ENCODE measurements around the gene TFEB. TPM values are rescaled to one million over a fixed set of nuclear protein-coding genes. Genes with fewer than 3 reads are reported as not detected.

The TFEB gene
- total RNA-seq: 10 to 100 TPM; 22.0 to 37.0 TPM
- 10 to 100 TPM in 2 of 6 donors, 1 to 10 TPM in 4; 7.6 to 12.9 (median 9.1) TPM for polyA plus RNA-seq (ENCODE audit: insufficient read length in 6 of 6)
- long read RNA-seq, donor 1, partial matches to known transcripts: 0 of 3 reads
- long read RNA-seq, donor 1, other reads (novel, unspliced or antisense): 0 of 3 reads
- long read RNA-seq, donor 2, partial matches to known transcripts: 5 of 5 reads
- long read RNA-seq, donor 2, other reads (novel, unspliced or antisense): 0 of 5 reads
- long read RNA-seq, donor 3, partial matches to known transcripts: 0 of 2 reads
- long read RNA-seq, donor 3, other reads (novel, unspliced or antisense): 0 of 2 reads
- long read RNA-seq, donor 4, partial matches to known transcripts: 3 of 3 reads
- long read RNA-seq, donor 4, other reads (novel, unspliced or antisense): 0 of 3 reads
- long read RNA-seq, donor 5, transcript TFEB-204 (9 exons, 2,331 nt): major isoform, 5 of 5 reads
- long read RNA-seq, donor 5, partial matches to known transcripts: 0 of 5 reads
- long read RNA-seq, donor 5, other reads (novel, unspliced or antisense): 0 of 5 reads
- long read RNA-seq, donor 6, transcript TFEB-204 (9 exons, 2,331 nt): major isoform, 6 of 6 reads
- long read RNA-seq, donor 6, partial matches to known transcripts: 0 of 6 reads
- long read RNA-seq, donor 6, other reads (novel, unspliced or antisense): 0 of 6 reads
- long read RNA-seq, donor 7, partial matches to known transcripts: 0 of 2 reads
- long read RNA-seq, donor 7, other reads (novel, unspliced or antisense): 0 of 2 reads
- long read RNA-seq, donor 8, partial matches to known transcripts: 0 of 5 reads
- long read RNA-seq, donor 8, other reads (novel, unspliced or antisense): 0 of 5 reads
- long read RNA-seq, donor 9: 0 reads
- long read RNA-seq, donor 10, partial matches to known transcripts: 1 of 4 reads
- long read RNA-seq, donor 10, other reads (novel, unspliced or antisense): 1 of 4 reads
- long read RNA-seq, donor 11, transcript TFEB-204 (9 exons, 2,331 nt): major isoform, 5 of 5 reads
- long read RNA-seq, donor 11, partial matches to known transcripts: 0 of 5 reads
- long read RNA-seq, donor 11, other reads (novel, unspliced or antisense): 0 of 5 reads
- long read RNA-seq, donor 12, partial matches to known transcripts: 0 of 3 reads
- long read RNA-seq, donor 12, other reads (novel, unspliced or antisense): 0 of 3 reads

- DNase-seq (peak; percentile 83 to 99 (median 96)), ATAC-seq (peak; percentile 84)
- H3K27ac ChIP-seq: peak within 1 kb of the TSS; percentile 97 to 98
- TF ChIP-seq, protein P1, sequence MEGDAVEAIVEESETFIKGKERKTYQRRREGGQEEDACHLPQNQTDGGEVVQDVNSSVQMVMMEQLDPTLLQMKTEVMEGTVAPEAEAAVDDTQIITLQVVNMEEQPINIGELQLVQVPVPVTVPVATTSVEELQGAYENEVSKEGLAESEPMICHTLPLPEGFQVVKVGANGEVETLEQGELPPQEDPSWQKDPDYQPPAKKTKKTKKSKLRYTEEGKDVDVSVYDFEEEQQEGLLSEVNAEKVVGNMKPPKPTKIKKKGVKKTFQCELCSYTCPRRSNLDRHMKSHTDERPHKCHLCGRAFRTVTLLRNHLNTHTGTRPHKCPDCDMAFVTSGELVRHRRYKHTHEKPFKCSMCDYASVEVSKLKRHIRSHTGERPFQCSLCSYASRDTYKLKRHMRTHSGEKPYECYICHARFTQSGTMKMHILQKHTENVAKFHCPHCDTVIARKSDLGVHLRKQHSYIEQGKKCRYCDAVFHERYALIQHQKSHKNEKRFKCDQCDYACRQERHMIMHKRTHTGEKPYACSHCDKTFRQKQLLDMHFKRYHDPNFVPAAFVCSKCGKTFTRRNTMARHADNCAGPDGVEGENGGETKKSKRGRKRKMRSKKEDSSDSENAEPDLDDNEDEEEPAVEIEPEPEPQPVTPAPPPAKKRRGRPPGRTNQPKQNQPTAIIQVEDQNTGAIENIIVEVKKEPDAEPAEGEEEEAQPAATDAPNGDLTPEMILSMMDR (IDR thresholded peaks at IDR 0.05): peak; percentile 89 to 93
- peaks cover 12 to 41% of the 10 kb centered on the region in 2 donors for H3K4me1 ChIP-seq
- no peaks in the 10 kb centered on the region for H3K9me3 ChIP-seq
- H3K27me3 ChIP-seq: no peaks in the 10 kb centered on the region
- H3K36me3 ChIP-seq: peaks cover 0 to 5% of the 10 kb centered on the region in 2 donors
- intact Hi-C loops (cut with DNase I): no loop called here
- peak within 1 kb of the TSS; percentile 78 to 89 for H3K4me3 ChIP-seq
Observed at GRCh38 chr6:41735427-41736185, at the start of gene TFEB. TFEB (minus strand) TSS chr6:41735608; CDS start chr6:41691213, 44,395 bp downstream.

GRCh38 chr6:41784581-41785171, 49.3 kb upstream of the TFEB start:
- Histone ChIP-seq H3K36me3 (peaks cover 0 to 7% of the 10 kb centered on the region in 2 donors), H3K4me1 (peaks cover 17 to 62% of the 10 kb centered on the region in 2 donors), H3K27me3 (no peaks in the 10 kb centered on the region), H3K4me3 (no peak overlapping the region), H3K27ac (peak overlapping the region; percentile 13 to 41), H3K9me3 (no peaks in the 10 kb centered on the region)
- intact Hi-C loops (cut with DNase I): loop anchor here in 1 of 2 donors (5.0 kb wide), 1 partner anchor 263 kb away; no protein-coding TSS in a partner anchor
- TF ChIP-seq, protein P1 (IDR thresholded peaks at IDR 0.05): no peak
- no peak for ATAC-seq
- DNase-seq: no peak

DNA sequence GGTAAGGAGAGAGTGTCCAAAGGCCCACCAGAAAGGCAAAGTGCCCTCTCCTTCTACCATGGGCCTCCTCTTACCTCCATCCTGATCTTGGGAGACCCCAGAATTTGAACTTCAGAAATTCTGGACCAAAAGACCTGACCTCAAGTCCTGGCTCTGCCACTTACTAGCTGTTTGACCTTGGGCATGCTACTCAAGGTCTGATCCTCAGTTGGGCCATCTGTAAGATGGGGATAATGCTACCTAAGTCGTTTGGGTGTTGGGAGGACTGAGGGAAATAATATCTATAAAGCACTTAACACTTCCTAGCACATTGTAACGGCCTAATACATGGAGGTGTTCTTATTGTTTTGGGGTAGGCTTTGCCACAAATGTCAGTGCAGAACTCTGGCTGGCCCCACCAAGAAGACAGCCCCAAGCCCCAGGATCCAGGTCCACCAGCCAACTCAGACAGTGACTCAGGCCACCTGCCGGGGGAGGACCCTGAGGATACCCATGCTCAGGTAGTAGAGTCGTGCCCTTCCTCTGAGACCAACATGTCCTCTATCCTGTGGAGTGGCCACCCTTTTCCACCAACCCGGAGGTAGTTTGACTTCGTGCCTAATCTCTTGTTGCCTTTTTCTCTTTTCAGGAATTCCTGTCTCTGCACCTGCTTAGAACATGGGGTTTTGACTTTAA, 47.8 kb upstream of the TFEB start:
- no peak for ATAC-seq
- Histone ChIP-seq H3K9me3 (no peaks in the 10 kb centered on the region), H3K27me3 (no peaks in the 10 kb centered on the region), H3K4me3 (no peak overlapping the region), H3K4me1 (peaks cover 24 to 60% of the 10 kb centered on the region in 2 donors), H3K36me3 (no peaks in the 10 kb centered on the region), H3K27ac (no peak overlapping the region)
- intact Hi-C loops (cut with DNase I): loop anchor here in 1 of 2 donors (5.0 kb wide), 1 partner anchor 264 kb away; no protein-coding TSS in a partner anchor
- TF ChIP-seq, protein P1 (IDR thresholded peaks at IDR 0.05): no peak
- DNase-seq: no peak

GRCh38 chr6:41781366-41781730, 45.9 kb upstream of the TFEB start:
- ATAC-seq (peak; percentile 8), DNase-seq (peak in 1 of 4 donors; percentile 73)
- H3K4me3 ChIP-seq: peak overlapping the region; percentile 58 to 83
- H3K9me3 ChIP-seq: no peaks in the 10 kb centered on the region
- no peaks in the 10 kb centered on the region for H3K36me3 ChIP-seq
- TF ChIP-seq, protein P1 (IDR thresholded peaks at IDR 0.05): no peak
- H3K4me1 ChIP-seq: peaks cover 24 to 75% of the 10 kb centered on the region in 2 donors
- H3K27ac ChIP-seq: peak overlapping the region; percentile 82 to 87
- intact Hi-C loops (cut with DNase I): loop anchor here in 1 of 2 donors (5.0 kb wide), 1 partner anchor 266 kb away; no protein-coding TSS in a partner anchor
- H3K27me3 ChIP-seq: no peaks in the 10 kb centered on the region

All from left lung (tissue), 14 donors.